Adrenal gland (tissue), 5 donors: ENCODE data around the gene EFCAB11.

Experiments
- CTCF ChIP-seq, 6 experiments: fragments of 450-650 bp in 4 of 6; fragments of 200-600 bp in 2 of 6; sonication (generic) in 1 of 6; IDR thresholded peaks; 1 replicate in 5 of 6; 2 replicates in 1 of 6; pipeline versions ENCODE4 v1.5.1 to v1.8.0; 2016 to 2021; ENCODE audit warnings: antibody characterized with exemption in 6 of 6, mild to moderate bottlenecking in 2 of 6, moderate library complexity in 1 of 6
- POLR2A ChIP-seq, 2 donors: fragments of 450-650 bp; IDR thresholded peaks; one replicate each; pipeline ENCODE4 v1.6.1; 2017; ENCODE audit warnings: antibody characterized with exemption in 2 of 2, mild to moderate bottlenecking in 2 of 2, moderate library complexity in 1 of 2
- donor health status: DM: no; HTN: no; CAD: no.

DNA sequence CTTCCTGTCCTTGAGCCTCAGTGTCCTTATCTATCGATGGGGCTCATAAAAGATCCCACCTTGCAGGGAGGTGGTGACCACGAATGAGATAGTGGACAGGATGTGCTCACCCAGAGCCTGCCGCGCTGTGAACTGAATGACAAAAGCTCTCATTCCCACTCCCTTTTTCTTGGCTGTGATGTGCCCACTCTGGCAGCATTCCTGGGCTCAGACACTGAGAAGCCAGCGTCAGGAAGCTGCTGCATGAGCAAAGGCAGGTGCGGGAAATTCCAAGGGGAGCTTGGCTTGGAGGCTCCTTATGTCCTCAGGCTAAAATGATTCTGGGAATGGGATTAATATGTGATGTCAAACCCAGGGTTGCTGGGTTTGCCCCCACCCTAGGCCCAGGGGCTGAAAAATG, 61.6 kb downstream of the EFCAB11 start:
- TF ChIP-seq CTCF (IDR thresholded peaks at IDR 0.05), result no peak
- TF ChIP-seq POLR2A (IDR thresholded peaks at IDR 0.05), result no peak
